ENCODE results near the gene GRXCR1.

The GRXCR1 gene
- total RNA-seq, result 0 to 0.55 (median 0) reads per million in 17 experiments

DNA sequence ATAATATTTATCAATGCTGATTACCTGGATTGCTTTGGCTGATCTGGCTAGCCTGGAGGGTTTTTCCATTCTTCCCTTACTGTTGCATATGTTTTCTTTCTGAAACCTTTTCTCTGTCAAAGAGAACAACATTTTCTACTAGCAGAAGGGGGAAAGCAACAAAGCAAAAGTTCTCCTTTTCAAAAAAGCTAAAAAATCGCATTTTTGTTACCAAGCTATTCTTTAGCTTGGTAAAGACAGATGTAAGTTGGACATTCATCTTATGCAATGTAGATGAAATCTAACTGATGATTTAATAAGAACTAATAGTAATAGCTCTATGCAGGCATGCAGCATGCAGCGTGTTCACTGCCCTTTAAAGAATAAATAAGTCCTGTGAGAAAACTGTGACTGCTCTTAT, at the start of gene GRXCR1:
Gene GRXCR1 (plus strand): TSS at position 301 of the 400 bp plus-strand sequence. CDS start 554 bp downstream, outside the sequence.
- DNase-seq, result no peak

DNA sequence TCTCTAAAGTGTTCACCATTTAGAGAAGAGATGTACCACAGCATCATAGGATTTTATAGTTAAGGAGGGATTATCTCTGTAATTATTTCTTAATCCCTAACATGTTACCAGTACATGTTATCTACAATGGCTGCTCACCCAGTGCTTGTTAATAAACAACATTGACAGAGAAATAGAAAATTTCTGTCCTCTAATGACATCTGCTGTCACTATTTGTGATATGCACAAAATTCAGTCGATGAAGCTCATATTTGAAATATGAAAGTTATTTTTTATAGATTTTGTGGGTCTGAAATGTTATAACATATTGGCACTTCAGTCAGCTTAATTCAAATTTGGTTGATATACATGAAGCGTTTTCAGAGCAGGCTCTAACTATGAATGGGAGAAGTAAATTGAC, 48.8 kb upstream of the GRXCR1 start:
- DNase-seq, result no peak

DNA sequence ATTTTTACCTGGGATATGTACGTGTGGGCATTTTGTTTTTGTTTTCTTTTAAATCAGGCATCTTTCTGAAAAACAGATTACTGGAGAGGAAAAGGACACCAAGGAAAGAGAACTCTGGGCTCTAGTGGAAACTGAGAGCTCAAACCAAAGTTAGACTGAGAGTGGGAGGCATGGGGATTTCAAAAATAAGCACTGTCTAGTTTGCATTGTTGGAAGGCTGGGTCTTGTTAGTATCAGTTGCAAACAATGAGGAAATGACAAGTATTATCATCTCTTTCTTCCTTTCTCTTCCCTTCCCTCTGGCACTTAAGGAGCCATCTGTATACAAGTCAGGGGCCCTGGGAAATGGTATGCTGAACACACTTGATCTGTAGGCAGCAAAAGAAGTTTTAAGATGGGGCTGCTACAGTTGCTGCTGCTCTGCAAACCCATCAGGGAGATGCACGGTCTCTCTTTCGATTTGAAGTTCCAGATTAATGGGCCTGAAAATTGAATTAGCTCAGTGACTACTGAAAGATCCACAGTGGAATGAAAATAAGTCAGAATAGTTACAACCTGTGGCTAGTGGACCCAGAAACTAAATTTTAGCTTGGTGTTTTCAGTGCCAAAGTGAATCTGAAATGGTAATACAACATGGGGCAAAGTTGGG, 48.0 kb upstream of the GRXCR1 start:
- DNase-seq, result no peak

DNA sequence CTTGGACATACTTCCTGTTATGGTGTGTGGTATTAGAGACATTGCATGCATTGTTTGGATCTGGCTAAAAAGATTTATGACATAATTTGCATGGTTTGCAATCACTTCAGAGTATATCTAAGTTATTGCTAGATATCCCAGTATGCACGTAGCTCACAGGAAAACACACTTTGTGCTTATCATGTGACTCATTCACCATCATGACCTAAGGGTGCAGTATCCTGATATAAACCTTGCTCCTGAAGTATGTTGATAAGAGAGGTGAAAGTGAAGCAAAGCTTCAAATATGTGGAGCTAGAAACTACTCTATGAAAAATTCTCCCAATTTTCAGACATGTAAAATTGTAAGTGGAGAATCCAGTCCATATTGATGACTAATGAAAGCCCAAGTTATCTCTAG, 46.9 kb upstream of the GRXCR1 start:
- DNase-seq, result no peak

DNA sequence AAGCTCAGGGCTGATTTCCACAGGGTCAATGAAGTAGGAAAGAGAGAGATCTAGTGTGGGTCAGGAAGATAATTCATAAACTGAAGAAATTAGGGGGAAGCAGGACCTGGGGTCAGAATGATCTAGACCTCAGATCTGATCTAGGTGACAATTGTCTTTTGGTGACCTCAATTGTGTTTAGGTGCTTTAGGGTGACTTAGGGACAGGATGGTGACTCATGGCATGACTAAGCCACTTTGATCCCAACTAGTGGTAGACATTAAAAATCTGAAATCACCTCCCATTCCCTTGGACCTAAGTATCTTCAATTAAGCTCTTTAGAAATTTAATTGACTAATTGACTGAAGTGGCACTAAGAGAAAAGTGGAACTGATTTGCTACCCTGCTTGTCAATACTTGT, 36.7 kb upstream of the GRXCR1 start:
- no peak for DNase-seq

DNA sequence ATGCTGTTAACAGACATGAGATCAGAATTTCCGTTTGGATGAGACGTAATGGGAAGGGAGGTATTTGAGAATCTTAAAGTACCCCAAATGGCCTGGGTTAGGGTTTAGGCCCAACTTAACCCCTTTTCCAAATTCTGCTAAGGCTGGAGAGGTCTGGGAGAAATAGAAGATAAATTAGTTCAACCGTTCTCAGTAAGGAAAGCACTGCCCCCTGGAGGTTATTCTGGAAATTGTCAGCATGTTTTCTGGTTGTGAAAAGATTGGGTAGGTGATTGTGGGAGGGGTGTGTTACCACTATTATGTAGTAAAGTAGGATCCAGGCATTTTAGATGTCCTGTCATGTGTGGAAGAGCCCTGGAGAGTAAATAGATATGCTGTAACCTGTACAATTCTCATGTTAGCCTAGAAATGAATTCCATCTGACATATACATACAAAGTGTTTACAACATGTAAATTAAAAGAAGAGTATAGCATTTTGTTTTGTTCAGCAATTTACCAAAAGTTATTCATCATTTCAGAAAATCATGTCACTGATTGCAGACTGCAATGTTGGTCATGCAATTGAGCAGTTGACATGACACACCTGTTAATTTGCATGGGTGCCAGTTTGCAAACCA, 26.8 kb upstream of the GRXCR1 start:
- peak; percentile 69 to 83 (median 76) for DNase-seq

DNA sequence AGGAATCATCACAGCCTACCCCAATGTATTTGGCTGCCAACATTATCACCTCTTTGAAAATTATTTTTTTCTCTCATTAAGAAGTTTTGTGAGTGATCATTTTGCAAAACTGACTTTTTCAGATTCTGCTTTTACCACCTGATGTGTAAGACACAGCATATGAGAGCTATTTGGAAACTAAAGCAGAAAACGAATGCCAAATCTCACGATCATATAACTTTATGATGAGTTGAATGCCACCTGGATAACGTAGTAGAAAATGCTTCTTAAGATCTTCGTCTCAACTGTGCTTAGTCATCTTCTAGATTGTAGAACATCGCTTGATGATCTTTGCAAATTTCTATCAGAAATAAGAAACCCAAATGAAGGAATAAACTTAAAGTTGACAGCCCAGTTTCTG, 21.3 kb upstream of the GRXCR1 start:
- no peak for DNase-seq

DNA sequence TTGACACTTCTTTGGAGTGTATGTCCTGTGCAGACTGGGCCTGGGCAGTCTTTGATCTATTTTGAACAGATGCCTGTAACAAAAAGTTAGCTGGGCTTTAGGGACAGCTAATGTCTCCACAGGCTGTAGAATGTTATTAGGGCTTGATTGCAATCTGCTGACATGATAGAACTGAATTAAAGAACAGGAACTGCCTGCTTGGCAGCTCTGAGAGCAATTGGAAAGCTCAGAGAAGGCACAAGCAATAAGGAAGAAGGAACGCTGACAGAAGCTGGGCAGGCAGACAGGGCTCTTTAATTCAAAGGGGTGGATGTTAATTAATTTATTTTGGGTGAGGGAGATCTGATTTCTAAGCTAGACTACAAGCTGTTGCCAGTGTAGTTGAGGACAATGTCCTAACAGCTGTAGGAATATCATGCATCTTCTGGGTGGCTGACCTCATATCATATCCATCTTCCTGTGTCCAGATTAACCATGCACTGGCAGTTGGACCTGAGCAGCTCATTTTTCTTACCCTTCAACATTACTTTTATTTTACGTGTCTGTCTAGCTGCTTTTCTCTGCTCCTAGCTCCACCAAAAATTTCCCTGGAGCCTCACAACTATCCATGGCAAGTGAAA, 20.7 kb upstream of the GRXCR1 start:
- peak in 2 of 4 experiments; percentile 1 to 14 for DNase-seq

DNA sequence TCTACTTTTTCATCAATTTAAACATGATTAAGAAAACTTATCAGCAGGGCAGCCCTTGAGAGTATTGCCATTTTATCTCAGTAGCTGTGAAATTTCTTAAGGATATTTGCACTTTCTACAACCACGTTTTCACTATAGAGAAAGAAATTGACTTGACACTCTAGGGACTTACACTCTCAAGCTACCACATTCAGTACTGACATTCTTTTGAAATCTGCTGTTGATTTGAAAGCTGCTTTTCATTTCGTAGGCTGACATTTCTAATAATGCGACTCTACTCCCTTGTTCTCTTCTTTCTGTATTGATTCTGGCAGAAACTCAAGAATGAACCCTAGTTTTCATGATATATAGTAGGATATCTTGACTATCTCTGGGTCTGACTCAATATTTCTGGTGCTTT, 13.7 kb upstream of the GRXCR1 start:
- no peak for DNase-seq

DNA sequence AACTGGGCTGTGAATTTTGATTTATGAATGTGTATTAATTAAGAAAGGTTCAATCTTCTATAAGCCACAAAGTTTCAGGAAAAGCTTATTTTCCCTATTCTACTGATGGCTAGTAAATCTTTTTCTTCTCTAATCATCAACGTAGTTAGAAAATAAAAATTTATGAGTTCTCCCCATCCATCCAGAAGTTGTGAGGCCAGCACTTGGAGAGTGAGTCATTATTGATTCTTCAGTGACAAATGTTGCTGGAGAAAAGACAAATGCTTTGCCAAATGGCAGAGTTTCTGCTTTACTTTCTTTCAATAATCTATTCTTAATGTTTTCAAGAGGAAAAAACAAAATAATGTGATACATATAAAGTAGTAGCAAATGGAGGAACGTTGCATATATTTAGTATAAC, 11.3 kb upstream of the GRXCR1 start:
- DNase-seq, result no peak

DNA sequence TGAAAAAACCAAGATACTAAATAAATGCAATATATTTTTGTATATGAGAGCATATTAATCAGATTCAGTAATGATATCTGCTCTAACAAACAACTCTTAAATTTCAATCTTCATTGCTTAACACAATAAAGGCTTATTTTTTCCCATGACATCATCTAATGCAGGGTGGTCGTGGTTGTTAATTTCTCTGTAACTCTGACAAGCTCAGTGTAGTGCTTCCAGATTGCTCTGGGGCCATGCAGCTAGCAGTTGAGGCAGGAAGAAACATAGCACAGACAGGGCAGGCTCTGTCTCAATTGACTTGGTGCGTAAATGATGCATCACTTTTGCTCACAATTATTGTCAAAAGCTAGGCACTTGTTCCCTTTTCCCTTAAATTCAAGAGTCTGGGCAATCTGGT, 869 bp upstream of the GRXCR1 start:
- DNase-seq, result no peak

DNA sequence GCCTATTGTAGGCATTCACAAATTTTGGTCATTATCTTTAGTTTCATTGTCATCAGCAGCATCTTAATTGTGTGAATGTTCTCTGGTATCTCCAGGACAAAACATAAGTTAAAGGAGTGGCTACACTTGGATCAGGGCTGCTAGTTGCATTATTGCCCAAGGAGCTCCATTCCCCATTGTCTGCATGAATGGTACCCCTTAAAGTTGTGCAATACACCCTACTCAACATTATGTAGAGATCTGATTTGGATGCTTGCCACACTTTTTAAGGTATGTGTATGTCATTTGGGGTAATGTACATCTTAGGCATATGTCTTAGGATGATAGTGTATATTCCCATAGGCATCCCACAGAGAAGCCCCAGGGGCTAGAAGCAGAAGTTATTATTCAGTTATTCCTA, 2.9 kb downstream of the GRXCR1 start:
- DNase-seq, result no peak

DNA sequence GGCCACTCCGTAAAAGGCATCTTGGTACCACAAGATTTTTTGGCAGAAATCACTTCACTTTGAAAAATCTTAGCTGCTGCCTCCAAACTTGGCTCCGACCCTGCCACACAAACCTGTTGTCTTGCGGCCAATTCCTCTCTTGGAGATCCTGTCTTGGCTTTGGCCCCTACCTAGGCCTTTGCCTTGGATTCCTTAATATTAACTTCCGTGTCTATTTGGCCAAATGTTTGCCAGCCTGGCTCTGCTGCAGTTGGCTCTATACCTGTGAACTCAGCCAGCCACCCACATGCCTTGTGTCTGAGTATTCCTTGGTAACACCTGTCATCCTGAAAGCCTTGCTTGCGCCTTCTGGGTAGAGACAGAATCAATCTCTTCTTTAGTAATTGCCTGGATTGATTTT, 12.5 kb downstream of the GRXCR1 start:
- DNase-seq, result no peak

DNA sequence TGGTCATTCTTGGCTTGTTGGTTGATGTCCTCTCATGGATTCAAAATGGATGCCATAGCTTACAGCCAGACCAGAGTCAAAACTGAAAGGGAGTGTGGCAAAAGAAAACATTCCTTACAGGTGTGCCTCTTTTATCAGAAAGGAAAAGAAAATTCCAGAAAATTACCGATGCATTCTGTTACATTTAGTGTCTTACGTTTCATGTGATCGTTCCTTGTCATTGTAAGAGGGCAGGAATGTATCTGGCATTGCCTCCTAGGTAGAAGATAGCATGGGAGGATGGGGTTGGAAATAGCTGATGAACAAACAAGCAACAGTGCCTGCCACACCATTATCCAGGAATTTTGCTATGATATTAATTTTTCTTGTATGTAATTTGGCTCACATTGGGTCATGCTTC, 13.1 kb downstream of the GRXCR1 start:
- DNase-seq, result no peak

DNA sequence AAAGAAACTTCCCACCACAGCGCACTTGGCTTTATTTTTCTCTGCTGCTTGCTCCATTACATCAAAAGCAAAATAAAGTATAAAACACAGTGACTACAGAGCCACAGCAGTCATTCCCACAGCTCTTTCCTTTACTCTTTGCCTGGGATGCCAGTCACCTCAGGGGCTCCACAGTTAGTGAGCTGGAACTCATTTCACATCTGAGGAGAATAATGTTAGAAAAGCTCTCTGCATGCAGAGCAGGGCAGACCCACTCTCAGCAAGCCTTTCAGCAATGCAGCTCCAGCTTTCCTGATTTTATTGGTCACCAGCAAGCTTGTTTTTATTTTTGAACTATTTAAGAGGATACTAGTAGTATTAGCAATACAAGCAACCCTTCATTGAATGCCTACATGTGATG, 13.8 kb downstream of the GRXCR1 start:
- no peak for DNase-seq

DNA sequence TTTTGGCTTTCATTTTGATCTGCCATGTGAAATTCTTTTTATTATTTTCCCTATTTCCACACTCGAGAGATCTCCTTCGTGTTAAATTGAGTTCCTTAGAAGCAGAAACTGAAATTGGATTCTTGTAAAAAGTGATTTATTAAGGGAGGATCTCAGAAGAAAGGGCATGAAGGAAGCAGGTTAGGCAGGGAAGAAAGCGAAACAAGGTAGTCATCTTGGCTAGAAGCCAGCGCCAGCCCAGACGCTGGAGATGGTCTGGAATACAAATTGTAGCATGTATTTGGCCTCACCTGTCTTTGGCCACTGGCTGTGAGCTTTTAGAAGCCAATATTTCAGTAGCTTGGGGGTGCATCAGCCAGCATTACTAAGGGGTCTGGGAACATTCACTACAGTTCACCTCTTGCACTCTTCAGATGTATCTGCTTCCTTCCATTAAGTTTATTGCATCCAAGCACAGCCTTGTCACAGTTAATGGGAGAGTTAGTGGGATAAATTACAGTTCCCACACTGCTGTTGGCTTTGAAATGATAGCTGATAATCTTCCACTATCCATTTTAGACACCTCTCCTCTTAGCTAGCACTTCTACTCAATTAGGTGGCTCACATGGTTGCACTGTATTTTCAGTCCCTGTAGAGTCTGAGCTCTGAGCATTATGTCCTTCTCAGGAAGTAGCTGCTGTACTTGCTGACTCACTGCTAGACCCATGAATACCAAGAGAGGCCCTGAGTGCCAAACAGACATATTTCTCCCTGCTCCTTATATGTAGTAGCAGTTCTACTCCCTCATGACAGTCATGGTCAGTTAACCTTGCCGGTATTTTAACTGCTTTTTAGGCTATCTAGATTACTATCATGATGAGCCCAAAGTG, 14.6 kb downstream of the GRXCR1 start:
- DNase-seq, result no peak

DNA sequence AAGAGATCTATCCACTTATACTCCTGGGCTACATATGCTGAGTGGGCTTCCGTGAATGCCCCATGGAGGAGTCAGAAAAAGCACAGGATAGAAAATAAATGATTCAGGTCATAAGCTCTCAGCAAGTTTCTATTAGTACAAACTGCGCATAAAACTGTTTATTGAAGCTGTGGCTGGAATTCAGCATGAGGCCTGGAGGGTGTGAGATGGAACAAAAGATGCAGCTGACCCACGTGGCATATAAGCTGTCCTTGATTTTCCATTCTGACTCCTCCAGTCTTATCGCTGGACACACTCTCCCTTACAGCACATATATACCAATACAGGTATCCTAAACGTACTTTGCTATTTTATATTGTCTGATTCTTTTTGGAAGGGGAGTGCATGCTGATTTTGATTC, 17.9 kb downstream of the GRXCR1 start:
- DNase-seq, result no peak

DNA sequence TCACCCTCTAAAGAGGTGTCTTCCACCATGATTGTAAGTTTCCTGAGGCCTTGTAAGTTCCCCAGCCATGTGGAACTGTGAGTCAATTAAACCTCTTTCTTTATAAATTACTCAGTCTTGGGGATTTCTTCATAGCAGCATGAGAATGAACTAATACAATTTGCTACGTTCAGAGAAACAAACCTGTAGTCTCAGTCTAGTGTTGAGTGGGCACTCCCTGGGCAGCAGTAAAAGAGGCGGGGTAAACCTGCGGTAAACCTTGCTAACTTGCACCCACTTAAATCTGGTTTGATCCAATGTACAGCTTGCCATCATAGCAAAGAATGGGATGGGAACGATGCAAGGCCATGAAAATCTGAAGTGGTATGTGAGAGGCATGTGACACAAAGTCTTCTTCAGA, 22.4 kb downstream of the GRXCR1 start:
- DNase-seq, result no peak

DNA sequence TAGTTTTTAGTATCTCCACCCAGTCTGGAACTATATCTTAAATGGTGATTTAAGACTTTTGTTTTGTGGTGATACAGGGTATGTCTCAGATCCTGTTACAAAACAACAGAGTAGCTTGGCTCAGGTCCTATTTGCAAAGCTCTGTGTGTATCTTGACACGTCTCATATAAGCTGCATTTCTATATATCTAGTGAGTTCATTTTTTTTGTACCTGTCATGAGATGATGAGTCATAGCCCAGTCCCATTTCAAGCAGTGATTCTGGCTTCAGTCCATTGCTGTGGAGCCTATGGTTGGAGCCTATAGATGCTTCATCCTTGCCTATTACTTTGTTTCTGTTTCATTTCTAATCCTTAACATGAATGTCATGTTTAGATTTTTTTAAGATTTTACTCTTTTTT, 23.0 kb downstream of the GRXCR1 start:
- no peak for DNase-seq

DNA sequence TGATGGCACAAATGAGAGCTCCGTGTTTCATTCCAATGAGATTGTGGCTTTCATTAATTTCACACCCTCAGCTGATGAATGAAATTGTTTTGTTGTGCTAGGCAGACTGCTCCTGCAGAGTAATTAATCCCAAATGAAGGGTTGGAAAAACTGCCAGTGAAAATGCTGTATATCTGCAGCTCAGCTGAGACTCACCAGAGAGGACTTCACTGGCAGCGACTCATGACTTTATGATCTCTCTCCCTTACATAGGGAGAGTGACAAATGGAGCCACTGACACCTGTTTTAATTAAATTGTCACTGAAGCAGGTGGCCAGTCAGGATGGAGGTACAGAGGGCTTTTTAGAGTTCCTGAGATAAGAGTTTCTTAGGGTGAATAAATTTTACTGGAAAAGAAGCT, 24.8 kb downstream of the GRXCR1 start:
- no peak for DNase-seq

DNA sequence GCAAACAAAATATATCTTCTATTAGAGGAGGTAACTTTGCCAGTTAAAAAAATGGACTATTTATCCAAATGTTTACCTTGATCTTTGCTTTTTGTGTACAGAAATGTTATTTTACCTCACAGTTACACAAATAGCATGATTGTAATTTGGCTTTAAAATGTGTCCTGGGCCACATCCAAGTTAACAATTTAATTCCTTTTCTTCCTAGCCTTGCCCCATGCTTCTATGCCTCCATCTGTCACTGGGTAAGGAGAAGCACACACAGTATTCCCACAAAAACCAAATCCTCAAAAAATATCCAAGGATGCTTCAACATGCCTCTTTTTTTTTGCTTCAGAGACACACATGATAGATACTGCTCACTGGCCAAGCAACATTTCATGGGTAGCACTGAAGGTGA, 30.9 kb downstream of the GRXCR1 start:
- DNase-seq, result no peak

DNA sequence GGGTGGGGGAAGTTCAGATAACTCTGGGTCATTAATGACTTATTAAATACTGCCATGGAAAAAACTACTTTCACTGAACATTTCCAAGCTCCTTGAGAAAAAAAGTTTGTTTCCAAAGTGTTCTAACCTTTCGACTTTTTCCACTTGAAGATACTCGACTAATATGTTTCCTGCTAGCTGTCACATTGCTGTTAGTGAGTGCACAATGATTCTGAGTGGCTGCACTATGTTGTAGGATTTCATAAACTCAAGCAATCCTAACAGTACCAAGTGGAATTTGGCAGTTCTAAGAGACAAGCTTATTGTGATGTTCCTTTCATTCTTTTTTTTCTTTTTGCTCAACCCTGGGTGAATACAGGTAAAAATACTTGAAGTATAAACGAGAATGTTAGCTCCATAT, 33.4 kb downstream of the GRXCR1 start:
- no peak for DNase-seq

DNA sequence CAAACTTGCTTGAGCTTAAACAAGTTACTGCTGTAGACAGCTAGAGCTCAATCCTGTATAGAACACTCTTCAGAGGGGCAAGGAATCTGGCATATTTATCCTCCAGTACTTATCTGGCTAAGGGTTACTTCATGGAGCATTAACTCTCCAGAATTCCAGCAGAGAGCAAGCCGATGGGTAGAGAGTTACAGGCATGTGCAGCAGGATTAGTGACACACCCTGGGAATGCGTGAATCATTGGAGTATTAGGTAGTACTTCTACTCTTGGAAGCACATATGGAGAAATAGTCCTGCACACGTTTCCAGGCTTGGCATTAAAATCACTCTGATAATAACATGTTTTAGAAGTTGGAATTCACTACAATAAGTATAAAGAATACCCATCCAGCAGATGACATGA, 35.4 kb downstream of the GRXCR1 start:
- no peak for DNase-seq
